Glomerular visceral epithelial cell (primary cell): ENCODE results near the gene INCA1.
A peak's percentile ranks its signal among the peaks of the same experiment; 100 is the strongest.

Experiments
- DNase-seq: peaks from one replicate; pipeline ENCODE4 v3.0.0-alpha.2; 2016; ENCODE audit errors: extremely low spot score

INCA1 gene

GRCh38 chr17:4970273-4970672 is 27.0 kb downstream of the INCA1 start:
- DNase-seq: no peak

- DNase-seq: no peak
Measured at GRCh38 chr17:4969551-4970173, 27.7 kb downstream of the INCA1 start.

GRCh38 chr17:4969047-4969550 is 28.2 kb downstream of the INCA1 start:
- peak; percentile 83 for DNase-seq

GRCh38 chr17:4968486-4969046 is 28.8 kb downstream of the INCA1 start:
- DNase-seq: peak; percentile 70

- peak; percentile 98 for DNase-seq
Measured at GRCh38 chr17:4967539-4968485, 29.5 kb downstream of the INCA1 start, which contains the start of gene SPAG7. SPAG7 (minus strand) TSS chr17:4967817; CDS start chr17:4967804, 13 bp downstream.

GRCh38 chr17:4966844-4967538 is 30.3 kb downstream of the INCA1 start:
- DNase-seq: peak; percentile 100

- DNase-seq: no peak
Measured at GRCh38 chr17:4965311-4965986, 31.9 kb downstream of the INCA1 start.

- no peak for DNase-seq
Measured at GRCh38 chr17:4960279-4960922, 36.9 kb downstream of the INCA1 start.

- no peak for DNase-seq
Measured at GRCh38 chr17:4959261-4959965, 37.9 kb downstream of the INCA1 start.

GRCh38 chr17:4958102-4958501 is 39.2 kb downstream of the INCA1 start:
- DNase-seq: no peak

GRCh38 chr17:4956493-4957061 is 40.7 kb downstream of the INCA1 start:
- no peak for DNase-seq

GRCh38 chr17:4955091-4955490 is 42.2 kb downstream of the INCA1 start:
- no peak for DNase-seq

GRCh38 chr17:4953451-4953961 is 43.8 kb downstream of the INCA1 start:
- peak; percentile 91 for DNase-seq

GRCh38 chr17:4951486-4951885 is 45.8 kb downstream of the INCA1 start:
- DNase-seq: no peak

- DNase-seq: no peak
Measured at GRCh38 chr17:4950746-4951204, 46.5 kb downstream of the INCA1 start, which contains the start of gene ENO3. ENO3 (plus strand) TSS chr17:4951119; CDS start chr17:4951830, 711 bp downstream.

- DNase-seq: no peak
Measured at GRCh38 chr17:4950075-4950745, 47.1 kb downstream of the INCA1 start.

- DNase-seq: peak; percentile 88
Measured at GRCh38 chr17:4949321-4950074, 47.8 kb downstream of the INCA1 start.

- peak; percentile 92 for DNase-seq
Measured at GRCh38 chr17:4948931-4949320, 48.4 kb downstream of the INCA1 start.
